Astrocyte (in vitro differentiated cells and primary cell): ENCODE measurements around the gene ENTHD1.

Experiments used
- EZH2 ChIP-seq: IDR thresholded peaks from 2 replicates; pipeline ENCODE4 v1.6.1; 2012; ENCODE audit warnings: mild to moderate bottlenecking, low read length, inconsistent platforms; ENCODE audit not compliant: insufficient read depth
- TF ChIP-seq, protein P1 (sequence below): IDR thresholded peaks from 2 replicates; pipeline ENCODE4 v1.5.1; 2011; ENCODE audit warnings: low read depth, mild to moderate bottlenecking, inconsistent platforms, low read length, moderate library complexity; ENCODE audit not compliant: insufficient read depth

DNA sequence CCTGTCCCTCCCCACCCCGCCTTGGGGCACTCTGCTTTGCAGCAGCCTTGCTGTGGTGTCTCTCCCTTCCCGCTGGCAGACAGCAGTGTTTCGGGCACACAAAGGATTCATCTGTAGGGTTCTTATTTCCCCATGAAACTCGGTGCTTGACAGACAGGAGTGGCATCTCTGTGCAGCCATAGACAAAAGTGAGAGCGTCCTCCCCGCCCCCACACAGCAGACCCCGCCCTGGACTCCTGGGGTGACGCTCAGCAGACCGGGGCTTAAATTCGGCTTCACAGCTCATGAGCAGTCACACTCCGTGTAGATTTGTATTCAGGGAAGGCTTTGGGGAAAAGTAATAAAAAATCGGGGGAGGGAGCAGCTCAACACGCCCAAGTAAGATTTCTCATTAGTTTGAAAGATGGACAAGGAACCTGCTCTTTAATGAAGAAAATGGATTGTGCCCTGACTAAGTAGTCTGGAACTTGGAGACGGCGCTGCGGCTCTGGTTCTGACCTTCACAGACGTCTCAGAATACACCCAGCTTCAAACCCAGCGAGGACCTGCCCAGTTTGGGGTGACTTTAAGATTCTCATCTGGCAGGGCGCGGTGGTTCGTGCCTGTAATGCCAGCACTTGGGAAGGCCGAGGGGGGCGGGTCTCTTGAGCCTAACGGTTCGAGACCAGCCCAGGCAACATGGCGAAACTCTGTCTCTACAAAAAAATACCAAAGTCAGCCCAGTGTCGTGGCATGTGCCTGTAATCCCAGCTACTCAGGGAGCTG is 187.0 kb downstream of the ENTHD1 start:
- TF ChIP-seq, protein P1, sequence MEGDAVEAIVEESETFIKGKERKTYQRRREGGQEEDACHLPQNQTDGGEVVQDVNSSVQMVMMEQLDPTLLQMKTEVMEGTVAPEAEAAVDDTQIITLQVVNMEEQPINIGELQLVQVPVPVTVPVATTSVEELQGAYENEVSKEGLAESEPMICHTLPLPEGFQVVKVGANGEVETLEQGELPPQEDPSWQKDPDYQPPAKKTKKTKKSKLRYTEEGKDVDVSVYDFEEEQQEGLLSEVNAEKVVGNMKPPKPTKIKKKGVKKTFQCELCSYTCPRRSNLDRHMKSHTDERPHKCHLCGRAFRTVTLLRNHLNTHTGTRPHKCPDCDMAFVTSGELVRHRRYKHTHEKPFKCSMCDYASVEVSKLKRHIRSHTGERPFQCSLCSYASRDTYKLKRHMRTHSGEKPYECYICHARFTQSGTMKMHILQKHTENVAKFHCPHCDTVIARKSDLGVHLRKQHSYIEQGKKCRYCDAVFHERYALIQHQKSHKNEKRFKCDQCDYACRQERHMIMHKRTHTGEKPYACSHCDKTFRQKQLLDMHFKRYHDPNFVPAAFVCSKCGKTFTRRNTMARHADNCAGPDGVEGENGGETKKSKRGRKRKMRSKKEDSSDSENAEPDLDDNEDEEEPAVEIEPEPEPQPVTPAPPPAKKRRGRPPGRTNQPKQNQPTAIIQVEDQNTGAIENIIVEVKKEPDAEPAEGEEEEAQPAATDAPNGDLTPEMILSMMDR = no peak
- TF ChIP-seq EZH2 = no peak
